ENCODE results near the gene MLEC. TPM values are rescaled to one million over a fixed set of nuclear protein-coding genes. Genes with fewer than 3 reads are reported as not detected.

Gene MLEC
- total and polyA plus RNA-seq, 9 of the 15 experiments (the other 6 are each of a cell fraction or from before 2014, with no cell fraction given), result 18.5 to 108 (median 57.8) TPM

GRCh38 chr12:120640861-120641833 is 45.8 kb upstream of the MLEC start (continued):
- TF ChIP-seq GABPB1 (CRISPR knock-in tag; IDR thresholded peaks at IDR 0.05), result peak; percentile 59; the same call in 1 of the 2 replicates
- no peak for TF ChIP-seq ZNF695 (CRISPR knock-in tag; IDR thresholded peaks at IDR 0.05)
- no peak for TF ChIP-seq TBL1XR1 (IDR thresholded peaks at IDR 0.05; ENCODE audit: low read length in 2 of 2)
- TF ChIP-seq NFXL1 (CRISPR knock-in tag; IDR thresholded peaks at IDR 0.05), result no peak
- TF ChIP-seq GATAD2B (IDR thresholded peaks at IDR 0.05; ENCODE audit: borderline replicate concordance), result no peak
- no peak for TF ChIP-seq ZNF274 (IDR thresholded peaks at IDR 0.05; ENCODE audit: borderline replicate concordance, low read depth, low read length)
- TF ChIP-seq ZNF41 (CRISPR knock-in tag; conservative IDR thresholded peaks at IDR 0.05), result no peak
- TF ChIP-seq PHF21A (IDR thresholded peaks at IDR 0.05; ENCODE audit: borderline replicate concordance, low read depth), result no peak
- no peak for TF ChIP-seq PURB (CRISPR knock-in tag; IDR thresholded peaks at IDR 0.05; ENCODE audit: low read depth)
- TF ChIP-seq RFX5 (IDR thresholded peaks at IDR 0.05; ENCODE audit: low read depth, low read length), result no peak
- TF ChIP-seq MNT (conservative IDR thresholded peaks at IDR 0.05), result peak in 1 of 2 experiments; percentile 71; a peak in 2 of 4 replicates
- TF ChIP-seq STAT5A (IDR thresholded peaks at IDR 0.05; ENCODE audit: borderline replicate concordance, low read length), result no peak
- TF ChIP-seq HBP1 (CRISPR knock-in tag; IDR thresholded peaks at IDR 0.05), result no peak
- TF ChIP-seq, protein P1, sequence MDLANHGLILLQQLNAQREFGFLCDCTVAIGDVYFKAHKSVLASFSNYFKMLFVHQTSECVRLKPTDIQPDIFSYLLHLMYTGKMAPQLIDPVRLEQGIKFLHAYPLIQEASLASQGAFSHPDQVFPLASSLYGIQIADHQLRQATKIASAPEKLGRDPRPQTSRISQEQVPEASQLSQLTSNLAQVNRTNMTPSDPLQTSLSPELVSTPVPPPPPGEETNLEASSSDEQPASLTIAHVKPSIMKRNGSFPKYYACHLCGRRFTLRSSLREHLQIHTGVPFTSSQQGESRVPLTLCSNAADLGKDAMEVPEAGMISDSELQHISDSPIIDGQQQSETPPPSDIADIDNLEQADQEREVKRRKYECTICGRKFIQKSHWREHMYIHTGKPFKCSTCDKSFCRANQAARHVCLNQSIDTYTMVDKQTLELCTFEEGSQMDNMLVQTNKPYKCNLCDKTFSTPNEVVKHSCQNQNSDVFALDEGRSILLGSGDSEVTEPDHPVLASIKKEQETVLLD (IDR thresholded peaks at IDR 0.05), result no peak
- TF ChIP-seq ZNF316 (IDR thresholded peaks at IDR 0.05), result no peak
- TF ChIP-seq HOXB6 (CRISPR knock-in tag; IDR thresholded peaks at IDR 0.05; ENCODE audit: borderline replicate concordance), result no peak
- TF ChIP-seq, protein P2, sequence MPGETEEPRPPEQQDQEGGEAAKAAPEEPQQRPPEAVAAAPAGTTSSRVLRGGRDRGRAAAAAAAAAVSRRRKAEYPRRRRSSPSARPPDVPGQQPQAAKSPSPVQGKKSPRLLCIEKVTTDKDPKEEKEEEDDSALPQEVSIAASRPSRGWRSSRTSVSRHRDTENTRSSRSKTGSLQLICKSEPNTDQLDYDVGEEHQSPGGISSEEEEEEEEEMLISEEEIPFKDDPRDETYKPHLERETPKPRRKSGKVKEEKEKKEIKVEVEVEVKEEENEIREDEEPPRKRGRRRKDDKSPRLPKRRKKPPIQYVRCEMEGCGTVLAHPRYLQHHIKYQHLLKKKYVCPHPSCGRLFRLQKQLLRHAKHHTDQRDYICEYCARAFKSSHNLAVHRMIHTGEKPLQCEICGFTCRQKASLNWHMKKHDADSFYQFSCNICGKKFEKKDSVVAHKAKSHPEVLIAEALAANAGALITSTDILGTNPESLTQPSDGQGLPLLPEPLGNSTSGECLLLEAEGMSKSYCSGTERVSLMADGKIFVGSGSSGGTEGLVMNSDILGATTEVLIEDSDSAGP (CRISPR knock-in tag; IDR thresholded peaks at IDR 0.05), result no peak
- TF ChIP-seq HES1 (IDR thresholded peaks at IDR 0.05; ENCODE audit: low read depth), result no peak
- no peak for TF ChIP-seq RAD21 (CRISPR knock-in tag; conservative IDR thresholded peaks at IDR 0.05 in 1 of 2, IDR thresholded peaks at IDR 0.05 in 1 of 2)
- no peak for TF ChIP-seq POU5F1 (IDR thresholded peaks at IDR 0.05; ENCODE audit: borderline replicate concordance, low read depth, low read length, partially characterized antibody)
